Coronary artery (tissue), 2 donors: Measurements from ENCODE around the gene ERFL.

Experiments used
- DNase-seq: peaks from one replicate; pipeline ENCODE4 v3.0.0-alpha.2; 2017; ENCODE audit warnings: low spot score
- H3K27ac ChIP-seq, 2 donors: fragments of 200-600 bp; sonication (generic); one replicate each; pipeline ENCODE4 v1.5.1; 2016 to 2019
- H3K4me3 ChIP-seq: fragments of 200-600 bp; sonication (generic); 2 replicates; pipeline ENCODE4 v1.5.1; 2016; ENCODE audit warnings: mild to moderate bottlenecking, moderate library complexity
- TF ChIP-seq, protein P1 (sequence below): fragments of 200-600 bp; sonication (generic); IDR thresholded peaks from one replicate; pipeline ENCODE4 v1.5.1; 2019; ENCODE audit warnings: antibody characterized with exemption

ERFL gene

DNA sequence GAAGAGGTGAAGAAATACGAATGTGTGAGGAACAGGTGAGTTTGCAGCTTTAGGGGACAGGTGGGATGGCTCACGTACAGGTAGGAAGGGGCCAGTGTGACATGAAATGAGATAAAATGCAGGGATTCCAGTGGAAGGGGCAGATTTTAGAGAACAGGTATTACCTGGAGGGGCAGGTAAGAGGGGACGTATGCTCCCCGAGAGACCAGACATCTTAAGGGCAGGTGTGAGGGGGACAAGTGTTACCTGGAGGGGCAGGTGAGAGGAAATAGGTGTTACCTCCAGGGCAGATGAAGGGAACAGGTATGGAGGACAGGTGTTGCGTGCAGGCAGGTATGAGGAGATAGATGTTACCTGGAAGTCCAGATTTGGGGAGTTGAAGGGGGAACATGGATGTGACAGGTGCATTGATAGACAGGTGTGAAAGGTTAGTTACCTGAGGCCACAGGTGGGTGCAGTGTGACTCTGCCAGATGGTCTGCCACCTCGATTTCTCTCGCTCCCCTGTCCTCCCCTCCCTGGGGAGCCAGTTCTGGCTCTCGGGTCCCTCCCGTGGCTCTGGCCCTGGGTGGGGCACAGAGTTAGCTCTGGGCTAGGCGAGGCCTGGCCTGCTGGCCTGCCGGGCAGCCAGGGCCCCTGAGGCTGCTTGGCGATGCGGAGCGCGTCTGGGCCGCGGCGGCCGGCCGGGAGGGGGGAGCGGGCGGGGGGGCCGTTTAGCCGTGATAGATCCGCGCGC lies 2.1 kb downstream of the ERFL start:
- TF ChIP-seq, protein P1, sequence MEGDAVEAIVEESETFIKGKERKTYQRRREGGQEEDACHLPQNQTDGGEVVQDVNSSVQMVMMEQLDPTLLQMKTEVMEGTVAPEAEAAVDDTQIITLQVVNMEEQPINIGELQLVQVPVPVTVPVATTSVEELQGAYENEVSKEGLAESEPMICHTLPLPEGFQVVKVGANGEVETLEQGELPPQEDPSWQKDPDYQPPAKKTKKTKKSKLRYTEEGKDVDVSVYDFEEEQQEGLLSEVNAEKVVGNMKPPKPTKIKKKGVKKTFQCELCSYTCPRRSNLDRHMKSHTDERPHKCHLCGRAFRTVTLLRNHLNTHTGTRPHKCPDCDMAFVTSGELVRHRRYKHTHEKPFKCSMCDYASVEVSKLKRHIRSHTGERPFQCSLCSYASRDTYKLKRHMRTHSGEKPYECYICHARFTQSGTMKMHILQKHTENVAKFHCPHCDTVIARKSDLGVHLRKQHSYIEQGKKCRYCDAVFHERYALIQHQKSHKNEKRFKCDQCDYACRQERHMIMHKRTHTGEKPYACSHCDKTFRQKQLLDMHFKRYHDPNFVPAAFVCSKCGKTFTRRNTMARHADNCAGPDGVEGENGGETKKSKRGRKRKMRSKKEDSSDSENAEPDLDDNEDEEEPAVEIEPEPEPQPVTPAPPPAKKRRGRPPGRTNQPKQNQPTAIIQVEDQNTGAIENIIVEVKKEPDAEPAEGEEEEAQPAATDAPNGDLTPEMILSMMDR, result no peak
- no peak overlapping the region for H3K27ac ChIP-seq
- no peak for DNase-seq

DNA sequence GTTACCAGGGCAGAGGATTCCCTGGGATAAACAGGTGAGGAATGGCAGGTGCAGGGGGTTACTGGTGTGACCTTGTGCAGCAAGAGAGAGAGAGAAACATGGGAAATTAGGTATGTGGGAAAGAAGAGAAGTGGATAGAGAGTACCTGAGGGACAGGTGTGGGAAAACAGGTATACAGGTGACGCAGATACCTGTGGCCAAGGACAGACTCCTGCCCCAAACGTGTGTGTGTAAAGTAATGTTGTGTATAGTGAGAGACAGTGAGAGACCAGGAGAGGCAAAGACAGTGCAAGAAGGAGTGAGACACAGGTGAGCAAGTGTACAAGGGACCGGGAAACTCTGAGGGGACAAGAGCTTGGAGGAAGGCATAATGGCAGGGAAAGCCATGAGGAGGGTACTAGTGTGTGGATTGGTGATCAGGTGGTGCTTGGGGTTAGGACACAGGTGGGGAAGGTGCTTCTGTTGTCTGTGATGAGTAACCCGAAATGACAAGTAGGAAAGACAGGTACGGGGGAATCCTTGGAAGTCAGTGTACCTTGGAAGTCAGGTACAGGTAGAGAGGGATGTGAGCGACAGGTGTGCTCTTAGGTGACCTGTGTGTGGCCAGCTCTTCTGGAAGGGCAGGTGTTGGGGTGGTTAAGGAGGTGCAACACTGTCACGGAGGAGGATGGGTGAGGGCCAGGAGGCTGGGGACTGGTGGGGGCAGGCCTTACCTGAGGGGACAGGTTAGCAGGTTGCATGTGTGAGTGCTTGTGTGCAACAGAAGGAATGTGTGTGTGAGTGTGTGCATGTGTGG lies 2.8 kb downstream of the ERFL start:
- no peak overlapping the region for H3K4me3 ChIP-seq
- no peak overlapping the region for H3K27ac ChIP-seq
- TF ChIP-seq, protein P1, result no peak
- DNase-seq, result no peak

More for the DNA sequence above, 2.1 kb downstream of the ERFL start:
- H3K4me3 ChIP-seq, result no peak overlapping the region

DNA sequence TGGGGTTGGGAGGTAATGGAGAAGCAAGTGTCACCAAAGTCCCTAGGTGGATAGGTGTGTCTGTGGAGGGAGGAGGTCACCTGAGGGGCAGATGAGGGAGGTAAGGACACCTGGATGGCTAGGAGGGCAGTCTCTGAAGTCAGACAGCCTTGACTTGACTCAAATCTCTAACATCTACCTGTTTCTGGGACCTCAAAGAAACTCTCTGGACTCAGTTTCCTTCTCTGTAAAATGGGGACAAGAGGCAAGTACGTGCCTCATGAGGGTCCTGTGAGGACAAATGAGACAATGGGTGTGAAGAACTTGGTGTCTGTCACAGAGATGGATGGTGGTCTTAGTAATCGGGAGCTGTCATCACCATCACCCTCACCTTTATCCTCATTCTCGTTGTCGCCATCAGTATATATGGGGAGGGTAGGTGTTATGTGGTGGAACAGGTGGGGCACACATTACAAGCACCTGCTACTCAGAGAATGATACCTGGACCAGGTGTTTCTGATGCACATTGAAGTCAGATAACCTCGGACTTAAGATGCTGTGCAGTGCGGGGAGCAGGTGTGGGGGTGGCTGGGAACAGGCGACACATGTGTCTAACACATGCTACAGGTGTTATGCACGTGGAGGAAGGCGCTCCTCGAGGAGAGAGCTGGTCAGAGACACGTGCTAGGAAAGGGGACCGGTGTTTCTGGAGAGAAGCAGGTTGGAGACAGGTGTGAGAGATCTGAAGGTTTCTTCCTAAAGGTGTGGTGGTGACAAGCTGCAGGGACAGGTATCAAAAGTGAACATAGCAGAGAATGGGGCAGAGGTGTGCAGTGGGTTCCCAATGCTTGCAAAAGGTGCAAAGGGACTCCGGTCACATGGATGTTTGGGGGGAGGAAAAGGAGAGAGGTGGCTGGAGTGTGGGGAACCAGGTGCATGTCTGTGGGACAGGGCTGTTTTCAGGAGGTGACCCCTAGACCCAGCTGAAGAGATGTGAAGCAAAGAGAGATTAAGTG lies 3.8 kb downstream of the ERFL start:
- TF ChIP-seq, protein P1, result no peak
- Histone ChIP-seq H3K4me3 (no peak overlapping the region), H3K27ac (no peak overlapping the region)
- no peak for DNase-seq

DNA sequence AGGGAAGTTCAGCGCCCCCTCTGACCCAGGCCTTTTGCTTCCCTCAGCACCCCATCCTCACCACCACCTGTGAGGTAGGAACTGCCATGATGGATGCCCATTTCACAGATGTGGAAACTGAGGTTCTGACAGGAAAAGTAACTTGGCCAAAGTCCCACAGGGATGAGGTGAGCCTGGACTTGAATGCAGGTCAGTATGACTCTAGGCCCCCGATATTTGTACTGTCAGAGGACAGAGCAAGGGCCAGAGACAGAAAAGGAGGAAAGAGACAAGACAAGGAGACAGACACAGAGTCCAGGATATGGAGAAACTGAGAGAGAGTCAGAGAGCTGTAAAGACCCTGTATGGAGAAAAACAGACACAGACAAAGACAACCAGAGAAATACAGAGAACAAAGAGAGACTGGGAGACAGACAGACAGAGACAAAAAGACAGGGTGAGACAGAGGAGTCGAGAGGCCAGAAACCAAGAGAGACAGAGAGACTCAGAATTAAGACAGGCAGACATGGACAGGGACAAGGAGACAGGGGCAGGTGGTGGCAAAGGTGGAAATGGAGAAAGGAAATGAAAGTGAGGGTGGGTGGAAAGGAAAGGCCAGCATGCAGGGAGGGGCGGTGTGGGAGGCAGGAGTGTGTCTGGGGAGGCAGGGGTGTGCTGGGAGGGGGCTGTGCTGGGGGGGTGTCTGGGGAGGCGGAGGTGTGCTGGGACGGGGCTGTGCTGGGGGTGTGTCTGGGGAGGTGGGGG lies 5.0 kb downstream of the ERFL start:
- H3K27ac ChIP-seq, result no peak overlapping the region
- TF ChIP-seq, protein P1, result no peak
- DNase-seq, result no peak
- no peak overlapping the region for H3K4me3 ChIP-seq

DNA sequence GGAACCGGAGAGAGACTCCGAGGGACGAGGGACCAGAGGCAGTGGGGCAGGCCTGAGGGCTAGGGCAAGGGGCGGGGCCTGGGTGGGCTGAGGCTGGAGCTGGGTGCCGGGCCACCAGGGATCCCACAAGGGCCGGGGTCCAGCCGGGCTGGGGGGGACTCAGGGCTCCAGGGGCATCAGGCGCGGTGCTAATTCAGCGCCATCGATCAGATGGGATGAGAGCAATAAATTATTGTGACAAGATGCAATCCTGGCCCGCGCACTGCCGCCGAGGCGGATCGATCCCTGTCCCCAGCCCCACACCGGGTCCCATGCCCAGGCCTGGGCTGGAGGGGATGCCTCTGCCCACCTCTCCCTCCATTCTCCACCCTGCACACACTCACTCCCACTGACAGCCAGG lies 5.7 kb downstream of the ERFL start:
- no peak for DNase-seq
- Histone ChIP-seq H3K4me3 (no peak overlapping the region), H3K27ac (no peak overlapping the region)
- TF ChIP-seq, protein P1, result no peak
